Measurements from ENCODE around the gene LIPG.

GRCh38 chr18:49613141-49613640 lies 51.3 kb downstream of the LIPG start:
- no peak for TF ChIP-seq CTCF (IDR thresholded peaks at IDR 0.05)
- TF ChIP-seq POLR2A (IDR thresholded peaks at IDR 0.05) = no peak

All from prostate gland (tissue), 2 donors.